KMS-11 (cell line): ENCODE results near the gene ATAD3A.
"Not testable (repeated sequence)": the region's sequence is repeated elsewhere in the genome, so short reads cannot be mapped to it uniquely, and the experiment has no call there.

Experiments
- H2AFZ ChIP-seq: fragments of 200-600 bp; sonication (generic); 2 replicates; pipeline ENCODE4 v1.6.1; 2016; ENCODE audit warnings: antibody characterized with exemption, mixed run types, low read depth
- H3K27ac ChIP-seq: fragments of 200-600 bp; sonication (generic); 2 replicates; pipeline ENCODE4 v1.6.1; 2016; ENCODE audit warnings: mild to moderate bottlenecking, mixed run types
- H3K27me3 ChIP-seq: fragments of 200-600 bp; sonication (generic); 2 replicates; pipeline ENCODE4 v1.6.1; 2017; ENCODE audit warnings: mild to moderate bottlenecking, low read depth, mixed run types, moderate library complexity; ENCODE audit not compliant: insufficient read depth
- H3K36me3 ChIP-seq: fragments of 200-600 bp; sonication (generic); 2 replicates; pipeline ENCODE4 v1.6.1; 2017; ENCODE audit warnings: mild to moderate bottlenecking, mixed run types; ENCODE audit not compliant: insufficient read depth
- H3K4me1 ChIP-seq: fragments of 200-600 bp; sonication (generic); 2 replicates; pipeline ENCODE4 v1.6.1; 2016; ENCODE audit warnings: mild to moderate bottlenecking, low read depth, mixed run types; ENCODE audit not compliant: poor library complexity, severe bottlenecking
- H3K4me2 ChIP-seq: fragments of 200-600 bp; sonication (generic); 2 replicates; pipeline ENCODE4 v1.7.0; 2016; ENCODE audit warnings: mild to moderate bottlenecking, mixed run types
- H3K4me3 ChIP-seq: fragments of 200-600 bp; sonication (generic); IDR thresholded peaks from 2 replicates; pipeline ENCODE4 v1.6.1; 2017; ENCODE audit warnings: low read depth, low read length, mixed read lengths; ENCODE audit not compliant: insufficient read depth
- H3K79me2 ChIP-seq: fragments of 200-600 bp; sonication (generic); 2 replicates; pipeline ENCODE4 v1.6.1; 2016; ENCODE audit warnings: low read depth, mixed run types; ENCODE audit not compliant: insufficient read depth
- H3K9ac ChIP-seq: fragments of 200-600 bp; sonication (generic); 2 replicates; pipeline ENCODE4 v1.6.1; 2016; ENCODE audit warnings: mild to moderate bottlenecking, mixed run types
- H4K20me1 ChIP-seq: fragments of 200-600 bp; sonication (generic); 2 replicates; pipeline ENCODE4 v1.6.1; 2016; ENCODE audit warnings: mild to moderate bottlenecking, mixed run types; ENCODE audit not compliant: insufficient read depth
- TF ChIP-seq, protein P1 (sequence below): fragments of 200-600 bp; sonication (generic); conservative IDR thresholded peaks from 2 replicates; pipeline ENCODE4 v1.6.1; 2017; ENCODE audit warnings: low read depth, mild to moderate bottlenecking, antibody characterized with exemption, low read length, moderate library complexity, mixed read lengths

ATAD3A gene

DNA sequence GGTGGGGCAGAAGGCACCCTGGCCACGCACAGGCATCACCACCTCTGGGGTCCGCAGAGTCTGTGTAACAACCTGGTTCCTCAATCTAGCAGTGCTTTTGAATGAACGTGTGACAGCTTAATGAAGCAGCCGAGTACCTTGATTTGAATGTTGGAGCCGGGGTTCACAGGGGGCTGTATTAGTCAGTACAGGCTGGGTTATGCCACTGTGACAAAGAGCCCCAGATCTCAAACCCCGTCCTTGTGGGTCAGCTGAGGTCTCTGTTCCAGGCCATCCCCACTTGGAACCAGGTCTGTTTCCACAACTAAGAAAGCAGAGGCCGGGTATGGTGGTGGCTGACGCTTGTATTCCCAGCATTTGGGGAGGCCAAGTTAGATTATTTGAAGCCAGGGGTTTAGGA, 18.0 kb downstream of the ATAD3A start:
- H3K36me3 ChIP-seq = peaks cover 6% of the 10 kb centered on the region; the same call in 1 of the 2 replicates
- no peak overlapping the region for H3K4me2 ChIP-seq
- H3K27ac ChIP-seq = no peak overlapping the region
- H3K9ac ChIP-seq = no peak overlapping the region
- no peaks in the 10 kb centered on the region for H3K79me2 ChIP-seq
- no peaks in the 10 kb centered on the region for H3K4me1 ChIP-seq
- no peak overlapping the region for H3K4me3 ChIP-seq
- H4K20me1 ChIP-seq = no peaks in the 10 kb centered on the region
- no peak overlapping the region for H2AFZ ChIP-seq
- H3K27me3 ChIP-seq = no peaks in the 10 kb centered on the region
- TF ChIP-seq, protein P1, sequence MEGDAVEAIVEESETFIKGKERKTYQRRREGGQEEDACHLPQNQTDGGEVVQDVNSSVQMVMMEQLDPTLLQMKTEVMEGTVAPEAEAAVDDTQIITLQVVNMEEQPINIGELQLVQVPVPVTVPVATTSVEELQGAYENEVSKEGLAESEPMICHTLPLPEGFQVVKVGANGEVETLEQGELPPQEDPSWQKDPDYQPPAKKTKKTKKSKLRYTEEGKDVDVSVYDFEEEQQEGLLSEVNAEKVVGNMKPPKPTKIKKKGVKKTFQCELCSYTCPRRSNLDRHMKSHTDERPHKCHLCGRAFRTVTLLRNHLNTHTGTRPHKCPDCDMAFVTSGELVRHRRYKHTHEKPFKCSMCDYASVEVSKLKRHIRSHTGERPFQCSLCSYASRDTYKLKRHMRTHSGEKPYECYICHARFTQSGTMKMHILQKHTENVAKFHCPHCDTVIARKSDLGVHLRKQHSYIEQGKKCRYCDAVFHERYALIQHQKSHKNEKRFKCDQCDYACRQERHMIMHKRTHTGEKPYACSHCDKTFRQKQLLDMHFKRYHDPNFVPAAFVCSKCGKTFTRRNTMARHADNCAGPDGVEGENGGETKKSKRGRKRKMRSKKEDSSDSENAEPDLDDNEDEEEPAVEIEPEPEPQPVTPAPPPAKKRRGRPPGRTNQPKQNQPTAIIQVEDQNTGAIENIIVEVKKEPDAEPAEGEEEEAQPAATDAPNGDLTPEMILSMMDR = no peak

DNA sequence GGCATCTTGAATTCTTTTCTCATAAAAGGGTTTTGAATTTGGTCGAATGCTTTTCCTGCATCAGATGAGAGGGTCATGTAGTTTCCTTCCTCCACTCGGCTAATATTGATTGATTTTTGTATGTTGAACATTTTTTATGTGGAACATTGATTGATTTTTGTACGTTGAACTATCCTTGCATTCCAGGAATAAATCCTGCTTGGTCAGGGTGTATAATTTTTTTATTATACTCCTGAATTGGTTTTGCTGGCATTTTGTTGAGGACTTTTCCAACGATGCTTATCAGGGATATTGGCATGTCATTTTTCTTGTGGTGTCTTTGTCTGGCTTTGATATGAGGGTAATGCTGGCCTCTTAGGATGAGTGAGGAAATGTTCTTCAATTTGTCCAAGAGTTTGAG, 20.0 kb downstream of the ATAD3A start:
- no peaks in the 10 kb centered on the region for H4K20me1 ChIP-seq
- no peak overlapping the region for H3K27ac ChIP-seq
- peaks cover 6% of the 10 kb centered on the region; the same call in 1 of the 2 replicates for H3K36me3 ChIP-seq
- no peaks in the 10 kb centered on the region for H3K4me1 ChIP-seq
- no peak overlapping the region for H3K4me2 ChIP-seq
- no peaks in the 10 kb centered on the region for H3K27me3 ChIP-seq
- H3K4me3 ChIP-seq = no peak overlapping the region
- TF ChIP-seq, protein P1 = no peak
- no peaks in the 10 kb centered on the region for H3K79me2 ChIP-seq
- no peak overlapping the region for H3K9ac ChIP-seq
- H2AFZ ChIP-seq = no peak overlapping the region

DNA sequence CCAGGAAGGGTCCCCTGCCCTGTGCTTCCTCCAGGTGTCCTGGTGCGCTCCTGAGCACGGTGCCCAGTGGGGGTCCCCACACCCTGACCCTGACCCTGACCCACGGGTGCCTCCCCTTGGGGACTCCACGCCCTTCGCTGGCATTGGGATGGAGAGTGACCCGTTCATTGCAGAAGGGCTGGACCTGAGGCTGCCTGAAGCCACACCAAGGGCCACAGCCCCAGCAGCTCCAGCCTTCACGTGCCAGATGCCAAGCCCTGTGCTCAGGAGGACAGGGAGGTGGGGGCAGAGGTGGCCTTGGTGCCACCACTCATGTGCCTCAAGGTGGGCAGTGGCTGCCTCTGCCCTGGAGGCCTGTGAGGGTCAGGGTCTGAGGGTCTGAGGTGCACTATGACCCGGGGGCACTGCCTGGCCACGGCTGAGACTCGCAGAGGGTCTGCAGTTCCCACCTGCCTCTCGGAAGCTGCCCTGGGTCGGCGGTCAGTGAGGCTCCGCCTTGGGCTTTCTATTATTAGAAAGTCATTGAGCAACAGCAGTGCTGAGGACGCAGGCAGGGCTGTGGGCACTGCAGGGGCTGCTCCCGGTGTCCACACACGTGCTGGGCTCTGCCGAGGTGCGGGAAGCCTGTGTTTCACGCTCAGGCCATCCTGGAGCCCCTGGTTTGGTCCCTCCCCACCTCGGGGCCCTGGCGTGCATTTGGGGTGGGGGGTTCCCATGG, 21.4 kb downstream of the ATAD3A start:
- H3K27ac ChIP-seq, H3K79me2 ChIP-seq, H3K36me3 ChIP-seq, H3K4me3 ChIP-seq, H3K4me1 ChIP-seq, H3K4me2 ChIP-seq, H3K9ac ChIP-seq, H3K27me3 ChIP-seq, H4K20me1 ChIP-seq, H2AFZ ChIP-seq: not testable (repeated sequence)

DNA sequence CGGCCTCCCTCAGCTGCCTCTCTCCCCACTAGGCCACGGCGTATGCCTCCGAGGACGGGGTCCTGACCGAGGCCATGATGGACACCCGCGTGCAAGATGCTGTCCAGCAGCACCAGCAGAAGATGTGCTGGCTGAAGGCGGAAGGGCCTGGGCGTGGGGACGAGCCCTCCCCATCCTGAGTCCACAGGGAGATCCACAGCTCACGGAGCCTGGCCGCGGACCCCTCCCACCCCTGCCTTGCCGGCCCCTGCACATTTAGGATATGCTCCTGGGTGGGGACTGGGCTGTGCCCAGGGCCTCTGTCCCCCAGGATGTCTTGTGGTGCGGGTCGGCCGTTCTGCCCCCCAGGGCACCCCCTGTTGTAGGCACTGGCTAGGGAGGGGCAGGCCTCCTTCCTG, 21.9 kb downstream of the ATAD3A start:
- H3K27me3 ChIP-seq, H3K9ac ChIP-seq, H2AFZ ChIP-seq, H4K20me1 ChIP-seq, H3K79me2 ChIP-seq, H3K4me1 ChIP-seq, H3K36me3 ChIP-seq, H3K4me2 ChIP-seq, H3K4me3 ChIP-seq, H3K27ac ChIP-seq: not testable (repeated sequence)

DNA sequence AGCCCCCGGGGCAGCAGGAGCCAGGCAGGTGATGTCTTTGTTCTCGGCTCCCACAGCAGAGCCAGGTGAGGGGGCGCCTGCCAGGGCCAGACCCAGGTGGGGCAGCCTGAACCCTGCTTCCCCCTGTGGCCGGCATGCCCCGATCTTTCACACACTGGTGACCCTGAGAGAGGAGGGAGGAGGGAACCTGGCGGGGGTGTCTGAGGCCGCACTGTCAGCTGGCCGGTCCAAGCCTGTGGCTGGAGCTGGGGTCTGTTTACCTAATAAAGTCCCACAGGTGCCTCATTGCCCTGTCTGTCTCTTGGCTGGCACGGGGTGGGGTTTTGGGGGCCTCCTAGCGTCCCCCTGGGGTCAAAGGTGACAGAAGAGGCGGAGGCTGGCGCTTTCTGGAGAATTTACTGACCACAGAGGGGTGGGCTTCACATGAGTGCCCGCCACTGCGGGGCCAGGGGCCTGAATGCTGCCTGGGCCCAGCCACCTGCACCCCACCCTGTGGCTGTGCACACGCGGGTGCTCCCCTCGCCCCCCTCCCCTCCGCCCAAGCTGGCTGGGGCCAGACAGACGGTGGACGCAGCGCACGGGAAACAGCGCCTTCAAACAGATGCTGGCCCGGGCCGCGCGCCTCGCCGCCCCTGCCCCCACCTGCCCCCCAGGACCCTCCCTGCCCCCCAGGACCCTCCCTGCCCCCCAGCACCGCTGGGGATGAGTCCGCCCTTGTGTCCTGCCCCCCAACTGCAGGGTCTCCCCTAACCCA, 22.6 kb downstream of the ATAD3A start:
- H3K27me3 ChIP-seq = no peaks in the 10 kb centered on the region
- H3K4me1 ChIP-seq = no peaks in the 10 kb centered on the region
- H4K20me1 ChIP-seq = no peaks in the 10 kb centered on the region
- H3K79me2 ChIP-seq = no peaks in the 10 kb centered on the region
- TF ChIP-seq, protein P1 = no peak
- H2AFZ ChIP-seq = no peak overlapping the region
- H3K9ac ChIP-seq = no peak overlapping the region
- no peak overlapping the region for H3K27ac ChIP-seq
- no peak overlapping the region for H3K4me3 ChIP-seq
- H3K4me2 ChIP-seq = no peak overlapping the region
- H3K36me3 ChIP-seq = no peaks in the 10 kb centered on the region
